Hematopoietic multipotent progenitor cell (in vitro differentiated cells): ENCODE measurements around the gene TRIM5. TPM values are rescaled to one million over a fixed set of nuclear protein-coding genes. Genes with fewer than 3 reads are reported as not detected.

Experiments
- DNase-seq, 3 donors: peaks; one replicate each; pipeline ENCODE4 v3.0.0-alpha.2; 2011 to 2015; ENCODE audit warnings: low read depth in 2 of 3, low spot score in 2 of 3
- total RNA-seq: library from RNA; depleted of rRNA; stranded (reverse); fragments of >200 nt; gene quantifications from one replicate; pipeline ENCODE4 v1.2.3, GENCODE V29; 2012

TRIM5 gene
- total RNA-seq, 1 donor: 25.9 TPM

DNA sequence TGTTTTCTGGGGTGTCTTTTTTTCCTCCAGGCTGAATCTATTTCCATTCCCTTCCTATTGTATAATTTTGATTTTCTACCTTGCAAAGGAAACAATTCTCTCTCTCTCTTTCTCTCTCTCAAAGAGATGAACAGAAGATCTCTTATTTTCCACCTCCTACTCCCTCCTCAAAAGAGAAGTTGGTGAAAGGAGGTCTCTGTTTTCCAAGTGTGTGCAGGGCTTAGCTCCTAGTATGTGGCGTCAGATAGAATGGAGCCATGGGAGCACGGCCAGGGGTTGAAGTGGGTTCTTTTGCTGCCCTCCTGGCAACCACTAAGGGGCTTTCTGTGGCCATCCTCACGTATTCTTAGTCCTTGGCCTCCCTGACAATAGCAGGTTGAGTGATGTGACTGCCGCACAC is 59.6 kb downstream of the TRIM5 start:
- no peak for DNase-seq

DNA sequence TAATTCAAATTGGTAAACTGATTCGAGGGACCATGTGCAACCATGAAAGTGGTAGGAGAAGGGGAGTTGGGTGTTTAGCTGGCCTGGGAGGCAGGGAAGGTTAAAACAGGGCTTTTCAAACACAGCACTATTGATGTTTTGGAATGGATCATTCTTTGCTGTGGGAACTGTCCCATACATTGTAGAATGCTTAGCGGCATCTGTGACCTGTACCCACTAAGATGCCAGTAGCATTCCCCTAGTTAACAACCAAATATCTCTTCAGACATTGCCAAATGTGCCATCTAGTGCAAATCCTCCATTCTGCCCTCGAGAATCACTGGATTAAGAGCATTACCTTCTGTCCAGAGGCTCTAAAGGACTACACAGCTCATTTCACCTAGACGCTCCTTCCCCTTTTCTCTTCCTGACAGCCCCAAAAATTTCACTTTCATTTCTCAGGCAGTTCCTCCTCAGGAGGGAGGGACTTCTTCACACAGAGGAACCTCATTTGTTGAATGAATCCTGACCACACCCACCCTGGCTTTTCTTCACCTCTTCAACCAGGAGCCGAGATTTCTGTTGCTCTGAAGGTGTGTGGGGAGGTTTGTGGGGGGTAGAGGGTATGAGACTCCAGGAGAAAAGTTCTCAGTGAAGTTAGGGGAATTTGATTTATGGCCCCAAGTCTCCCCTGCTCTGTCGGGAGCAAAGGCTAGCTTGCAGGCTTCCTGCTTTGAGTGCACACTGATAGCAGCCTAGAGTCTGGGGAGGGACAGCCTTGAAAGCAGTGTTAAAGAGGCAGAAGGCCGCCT is 60.2 kb downstream of the TRIM5 start, which contains the start of gene TRIM34:
TRIM34 (plus strand) TSS at position 513 of the 791 bp plus-strand sequence. CDS start 7,331 bp downstream, outside the sequence.
- DNase-seq: peak; percentile 30 to 92 (median 81)

DNA sequence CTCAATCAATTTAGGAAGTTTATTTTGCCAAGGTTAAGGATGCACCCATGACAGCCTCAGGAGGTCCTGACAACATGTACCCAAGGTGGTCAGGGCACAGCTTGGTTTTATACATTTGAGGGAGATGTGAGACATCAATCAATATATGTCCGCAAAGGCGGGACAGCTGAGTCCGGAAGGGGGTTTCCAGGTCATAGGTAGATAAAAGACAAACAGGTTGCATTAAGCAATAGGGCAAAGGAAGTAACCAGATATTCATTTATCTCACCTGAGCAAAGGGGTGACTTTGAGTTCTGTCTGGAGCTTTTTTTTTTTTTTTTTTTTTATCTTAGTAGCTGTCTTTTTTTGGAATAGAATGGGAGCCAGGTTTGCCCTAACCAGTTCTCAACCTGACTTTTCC is 62.1 kb downstream of the TRIM5 start:
- no peak for DNase-seq

- DNase-seq: no peak
Observed at GRCh38 chr11:5621580-5621979, 63.3 kb downstream of the TRIM5 start.

DNA sequence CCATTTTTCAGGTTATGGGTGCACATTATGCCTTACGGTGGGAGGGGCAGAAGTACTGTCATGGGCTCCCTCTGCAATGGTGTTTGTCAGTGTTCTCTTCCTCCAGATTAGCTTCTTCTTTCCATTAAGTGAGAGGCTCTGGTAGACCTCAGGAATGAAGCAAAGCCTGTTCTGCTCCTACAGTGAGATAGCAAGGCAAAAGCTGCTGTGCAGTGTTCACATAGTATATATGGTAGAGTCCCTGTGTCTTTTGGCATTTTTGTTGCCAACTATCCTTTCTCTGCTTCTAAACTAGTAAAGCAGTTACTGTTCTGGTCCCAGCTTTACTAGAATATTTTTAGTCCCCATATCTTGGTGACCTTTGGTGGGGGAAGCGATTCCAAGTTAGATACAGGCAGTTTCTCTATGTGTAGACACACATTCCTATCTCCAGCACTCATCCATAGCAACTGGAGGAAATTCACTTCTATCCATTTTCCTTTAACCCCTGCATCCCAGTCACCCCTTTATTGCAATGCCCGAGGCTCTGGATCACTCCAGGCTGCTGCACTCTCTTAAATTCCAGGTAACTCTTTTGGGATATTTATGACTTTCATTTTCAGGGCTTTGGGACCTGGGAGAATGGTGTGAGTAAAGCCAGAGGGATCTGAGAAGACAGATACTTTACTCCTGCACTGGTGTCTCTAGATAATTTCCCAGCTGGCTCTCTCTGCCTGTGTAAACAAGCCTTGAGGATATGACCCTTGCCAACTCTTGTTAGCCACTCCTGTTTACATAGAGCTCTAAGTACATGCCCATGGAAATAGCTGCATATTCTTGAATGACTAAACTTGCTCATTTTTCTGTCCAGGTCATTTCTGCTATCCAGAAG is 64.0 kb downstream of the TRIM5 start:
- DNase-seq: no peak

- no peak for DNase-seq
Observed at GRCh38 chr11:5618807-5619206, 66.1 kb downstream of the TRIM5 start.

Other genes starting within 250 kb of the TRIM5 start
- 1.3 TPM for gene OR51I1, start 243.6 kb downstream of the TRIM5 start, total RNA-seq
- gene OR51I2, start 235.8 kb downstream of the TRIM5 start, total RNA-seq: under 0.01 TPM
- not detected for gene OR52D1, start 196.4 kb downstream of the TRIM5 start, total RNA-seq
- gene UBQLN3, start 175.1 kb downstream of the TRIM5 start, total RNA-seq: 0.81 TPM
- gene UBQLNL, start 168.4 kb downstream of the TRIM5 start, total RNA-seq: 0.81 TPM
- 4.3 TPM for gene OR52H1, start 136.5 kb downstream of the TRIM5 start, total RNA-seq
- under 0.01 TPM for gene OR52B6, start 104.2 kb downstream of the TRIM5 start, total RNA-seq
- gene TRIM6, start 88.4 kb downstream of the TRIM5 start, total RNA-seq: 2.4 TPM
- gene TRIM34, start 60.1 kb downstream of the TRIM5 start, total RNA-seq: 12.7 TPM
- gene TRIM22, start 4.7 kb upstream of the TRIM5 start, total RNA-seq: 74.6 TPM
- 0.27 TPM for gene OR56B1, start 51.4 kb upstream of the TRIM5 start, total RNA-seq
- gene OR52N4, start 69.2 kb upstream of the TRIM5 start, total RNA-seq: 1.3 TPM
- gene OR52N5, start 98.3 kb upstream of the TRIM5 start, total RNA-seq: 0.81 TPM
- gene OR52N1, start 106.2 kb upstream of the TRIM5 start, total RNA-seq: 0.54 TPM
- 1.1 TPM for gene OR52N2, start 123.8 kb upstream of the TRIM5 start, total RNA-seq
- not detected for gene OR52E6, start 156.8 kb upstream of the TRIM5 start, total RNA-seq
- not detected for gene OR52E8, start 172.6 kb upstream of the TRIM5 start, total RNA-seq
- not detected for gene OR52E4, start 195.6 kb upstream of the TRIM5 start, total RNA-seq
- not detected for gene OR52E5, start 208.1 kb upstream of the TRIM5 start, total RNA-seq